Panc1 (cell line): ENCODE measurements around the gene ALKBH6. TPM values are rescaled to one million over a fixed set of nuclear protein-coding genes. Genes with fewer than 3 reads are reported as not detected.

ENCODE experiments used
- ATAC-seq: fragments of 200-7000 bp; cut with Tn5 transposase; 2 replicates; pipeline ENCODE4 v1.9.1; 2020; ENCODE audit warnings: mild to moderate bottlenecking, moderate library complexity
- BruUV-seq: library from RNA; stranded (reverse); fragments of 400-500 nt; replicated peaks from 2 replicates; lab custom pipeline; 2021; lab: Mats Ljungman, UMichigan
- CTCF ChIA-PET: fragments of 300-600 bp; sonication (Branson Sonifier 250); formaldehyde crosslinking; loops from one replicate; lab custom pipeline; 2022; ENCODE audit warnings: antibody characterized with exemption; lab: Charles Lee
- POLR2A ChIA-PET: fragments of 300-600 bp; sonication (Branson Sonifier 250); formaldehyde crosslinking; loops from one replicate; lab custom pipeline; 2022; ENCODE audit warnings: antibody characterized with exemption; lab: Charles Lee
- DNase-seq: peaks from one replicate; pipeline ENCODE4 v3.0.0-alpha.2; 2010; ENCODE audit warnings: low read depth, low spot score
- H3K27ac ChIP-seq: 2 replicates; pipeline ENCODE4 v1.5.1; 2011; ENCODE audit warnings: mild to moderate bottlenecking, low read length, inconsistent platforms
- H3K27me3 ChIP-seq: fragments of 200-500 bp; sonication (Bioruptor generic); 2 replicates; pipeline ENCODE4 v1.6.0; 2014; ENCODE audit warnings: low read length, inconsistent platforms; ENCODE audit not compliant: control insufficient read depth, insufficient read depth
- H3K36me3 ChIP-seq: fragments of 200-500 bp; sonication (Bioruptor generic); 2 replicates; pipeline ENCODE4 v1.5.1; 2014; ENCODE audit warnings: inconsistent platforms, mild to moderate bottlenecking, low read length, moderate library complexity; ENCODE audit not compliant: control insufficient read depth, insufficient read depth
- H3K4me1 ChIP-seq: 2 replicates; pipeline ENCODE4 v1.5.1; 2011; ENCODE audit warnings: inconsistent platforms, mild to moderate bottlenecking, low read length, moderate library complexity; ENCODE audit not compliant: control insufficient read depth, insufficient read depth
- H3K4me3 ChIP-seq, 2 experiments: 2 replicates each; pipeline ENCODE4 v1.5.1; 2011 to 2012; ENCODE audit warnings: low read depth in 2 of 2, low read length in 2 of 2, mild to moderate bottlenecking in 2 of 2, inconsistent platforms in 1 of 2, moderate library complexity in 1 of 2
- H3K9me3 ChIP-seq: fragments of 200-500 bp; sonication (Bioruptor generic); 2 replicates; pipeline ENCODE4 v1.5.1; 2014; ENCODE audit warnings: low read depth, mild to moderate bottlenecking, inconsistent platforms, low read length, moderate library complexity; ENCODE audit not compliant: control insufficient read depth, insufficient read depth
- POLR2AphosphoS5 ChIP-seq: IDR thresholded peaks from 2 replicates; pipeline ENCODE4 v1.6.1; 2012; ENCODE audit warnings: mild to moderate bottlenecking, low read depth, low read length, moderate library complexity
- SIN3A ChIP-seq: IDR thresholded peaks from 2 replicates; pipeline ENCODE4 v1.6.1; 2012; ENCODE audit warnings: low read depth, mild to moderate bottlenecking, low read length, moderate library complexity, borderline replicate concordance; ENCODE audit not compliant: insufficient read depth
- TCF7L2 ChIP-seq: IDR thresholded peaks from 2 replicates; pipeline ENCODE4 v1.6.1; 2011; ENCODE audit warnings: mild to moderate bottlenecking, low read depth, low read length, inconsistent platforms
- in situ Hi-C: cut with HindIII; loops from 2 replicates; pipeline ENCODE4 v1.10.0; 2016; ENCODE audit warnings: low sequenced_read_pairs, low pct_unique_long_range_greater_than_20kb
- intact Hi-C: fragments of 100-400 bp; cut with micrococcal nuclease; formaldehyde crosslinking; loops from one replicate; pipeline ENCODE4 v1.10.0; 2022; ENCODE audit not compliant: unreplicated experiment
- total RNA-seq: library from RNA; stranded (reverse); gene quantifications from one replicate; pipeline ENCODE4 v1.2.1, GENCODE V29; 2021; ENCODE audit not compliant: unreplicated experiment
- TF ChIP-seq, protein P1 (sequence below): fragments of 450-650 bp; IDR thresholded peaks from 2 replicates; pipeline ENCODE4 v1.5.1; 2017; ENCODE audit warnings: mild to moderate bottlenecking
- TF ChIP-seq, protein P2 (sequence below), 2 experiments: IDR thresholded peaks; 2 replicates each; pipeline ENCODE4 v1.6.1; 2011 to 2012; ENCODE audit warnings: low read depth in 2 of 2, control low read depth in 1 of 2, low read length in 1 of 2, mild to moderate bottlenecking in 1 of 2, moderate library complexity in 1 of 2; ENCODE audit not compliant: insufficient read depth in 1 of 2

Gene ALKBH6
- total RNA-seq, 1 experiment from 2014 or later, result 44.8 TPM

DNA sequence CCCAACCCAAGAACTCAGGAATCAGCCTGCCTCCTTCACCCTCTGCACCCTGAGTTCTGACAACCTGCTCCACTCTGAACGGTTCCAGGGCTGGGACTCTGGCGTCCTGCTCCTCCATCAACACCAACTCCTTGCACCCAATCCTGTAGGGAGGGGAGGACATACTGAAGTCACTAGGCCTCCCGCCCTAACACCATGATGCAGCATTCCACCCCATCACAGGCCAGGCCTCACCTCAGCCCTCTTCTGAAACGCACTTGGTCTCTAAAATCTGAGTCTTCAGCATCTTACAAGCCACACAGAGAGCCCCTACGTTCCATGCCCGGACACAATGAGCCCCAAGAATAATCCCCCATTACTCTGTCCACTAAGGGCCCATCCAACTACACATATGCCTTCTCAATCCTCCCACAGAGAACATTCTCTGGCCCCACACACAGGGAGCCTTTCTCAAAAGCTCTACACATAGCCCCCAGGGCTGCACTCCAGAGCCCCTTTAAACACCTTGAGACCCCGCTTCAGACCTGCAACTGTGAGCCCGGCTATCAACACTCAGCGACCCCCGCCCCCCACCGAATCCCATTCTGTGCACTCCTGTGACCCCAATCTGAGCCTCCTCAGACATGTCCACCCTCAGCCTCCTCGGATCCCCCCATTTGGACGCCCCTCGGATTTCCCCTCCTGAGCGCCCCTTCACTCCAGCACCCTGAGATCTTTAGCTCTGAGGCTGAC is 567 bp downstream of the ALKBH6 start:
- POLR2A ChIA-PET, result interaction anchor here (0.5 kb wide), 2 partner anchors 14 to 87 kb away, joined by 7 to 10 read pairs; no protein-coding TSS in a partner anchor
- no peaks in the 10 kb centered on the region for H3K9me3 ChIP-seq
- TSS peak; percentile 92 for BruUV-seq
- peaks cover 24% of the 10 kb centered on the region for H3K4me1 ChIP-seq
- intact Hi-C loops (no loop called here), in situ Hi-C loops (no loop called here)
- ATAC-seq (no peak), DNase-seq (no peak)
- peak overlapping the region; percentile 74 to 97 for H3K4me3 ChIP-seq
- CTCF ChIA-PET, result no interaction called here
- peak overlapping the region; percentile 91 for H3K27ac ChIP-seq
- no peak for TF ChIP-seq POLR2AphosphoS5
- TF ChIP-seq, protein P1, sequence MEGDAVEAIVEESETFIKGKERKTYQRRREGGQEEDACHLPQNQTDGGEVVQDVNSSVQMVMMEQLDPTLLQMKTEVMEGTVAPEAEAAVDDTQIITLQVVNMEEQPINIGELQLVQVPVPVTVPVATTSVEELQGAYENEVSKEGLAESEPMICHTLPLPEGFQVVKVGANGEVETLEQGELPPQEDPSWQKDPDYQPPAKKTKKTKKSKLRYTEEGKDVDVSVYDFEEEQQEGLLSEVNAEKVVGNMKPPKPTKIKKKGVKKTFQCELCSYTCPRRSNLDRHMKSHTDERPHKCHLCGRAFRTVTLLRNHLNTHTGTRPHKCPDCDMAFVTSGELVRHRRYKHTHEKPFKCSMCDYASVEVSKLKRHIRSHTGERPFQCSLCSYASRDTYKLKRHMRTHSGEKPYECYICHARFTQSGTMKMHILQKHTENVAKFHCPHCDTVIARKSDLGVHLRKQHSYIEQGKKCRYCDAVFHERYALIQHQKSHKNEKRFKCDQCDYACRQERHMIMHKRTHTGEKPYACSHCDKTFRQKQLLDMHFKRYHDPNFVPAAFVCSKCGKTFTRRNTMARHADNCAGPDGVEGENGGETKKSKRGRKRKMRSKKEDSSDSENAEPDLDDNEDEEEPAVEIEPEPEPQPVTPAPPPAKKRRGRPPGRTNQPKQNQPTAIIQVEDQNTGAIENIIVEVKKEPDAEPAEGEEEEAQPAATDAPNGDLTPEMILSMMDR, result no peak
- TF ChIP-seq, protein P2, sequence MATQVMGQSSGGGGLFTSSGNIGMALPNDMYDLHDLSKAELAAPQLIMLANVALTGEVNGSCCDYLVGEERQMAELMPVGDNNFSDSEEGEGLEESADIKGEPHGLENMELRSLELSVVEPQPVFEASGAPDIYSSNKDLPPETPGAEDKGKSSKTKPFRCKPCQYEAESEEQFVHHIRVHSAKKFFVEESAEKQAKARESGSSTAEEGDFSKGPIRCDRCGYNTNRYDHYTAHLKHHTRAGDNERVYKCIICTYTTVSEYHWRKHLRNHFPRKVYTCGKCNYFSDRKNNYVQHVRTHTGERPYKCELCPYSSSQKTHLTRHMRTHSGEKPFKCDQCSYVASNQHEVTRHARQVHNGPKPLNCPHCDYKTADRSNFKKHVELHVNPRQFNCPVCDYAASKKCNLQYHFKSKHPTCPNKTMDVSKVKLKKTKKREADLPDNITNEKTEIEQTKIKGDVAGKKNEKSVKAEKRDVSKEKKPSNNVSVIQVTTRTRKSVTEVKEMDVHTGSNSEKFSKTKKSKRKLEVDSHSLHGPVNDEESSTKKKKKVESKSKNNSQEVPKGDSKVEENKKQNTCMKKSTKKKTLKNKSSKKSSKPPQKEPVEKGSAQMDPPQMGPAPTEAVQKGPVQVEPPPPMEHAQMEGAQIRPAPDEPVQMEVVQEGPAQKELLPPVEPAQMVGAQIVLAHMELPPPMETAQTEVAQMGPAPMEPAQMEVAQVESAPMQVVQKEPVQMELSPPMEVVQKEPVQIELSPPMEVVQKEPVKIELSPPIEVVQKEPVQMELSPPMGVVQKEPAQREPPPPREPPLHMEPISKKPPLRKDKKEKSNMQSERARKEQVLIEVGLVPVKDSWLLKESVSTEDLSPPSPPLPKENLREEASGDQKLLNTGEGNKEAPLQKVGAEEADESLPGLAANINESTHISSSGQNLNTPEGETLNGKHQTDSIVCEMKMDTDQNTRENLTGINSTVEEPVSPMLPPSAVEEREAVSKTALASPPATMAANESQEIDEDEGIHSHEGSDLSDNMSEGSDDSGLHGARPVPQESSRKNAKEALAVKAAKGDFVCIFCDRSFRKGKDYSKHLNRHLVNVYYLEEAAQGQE (IDR thresholded peaks at IDR 0.05; ENCODE audit: insufficient read depth in 1 of 2, low read depth in 2 of 2, low read length in 1 of 2), result no peak
- no peak for TF ChIP-seq TCF7L2
- no peak for TF ChIP-seq SIN3A
- H3K27me3 ChIP-seq, result no peaks in the 10 kb centered on the region
- H3K36me3 ChIP-seq, result no peaks in the 10 kb centered on the region

DNA sequence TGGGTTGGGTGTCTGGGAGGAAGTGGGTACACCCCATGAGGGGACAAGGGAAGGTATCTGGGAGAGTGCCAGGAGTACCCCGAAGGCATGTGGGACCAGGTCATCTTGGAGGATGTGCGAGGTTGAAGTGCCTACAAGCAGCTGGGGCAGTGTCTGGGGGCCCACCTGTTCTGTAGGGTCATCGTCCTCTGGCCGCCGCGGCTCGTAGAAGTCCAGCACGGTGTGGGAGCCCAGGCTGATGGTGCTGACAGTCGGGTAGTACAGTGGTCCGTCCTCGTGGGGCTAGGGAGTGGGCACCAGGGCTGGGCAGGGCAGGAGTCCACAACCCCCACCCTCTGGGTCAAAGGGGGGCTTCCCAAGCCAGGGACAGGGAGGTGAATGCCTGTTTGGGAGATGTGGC is 3.6 kb downstream of the ALKBH6 start:
- no peaks in the 10 kb centered on the region for H3K9me3 ChIP-seq
- in situ Hi-C loops, result no loop called here
- TF ChIP-seq TCF7L2, result no peak
- TF ChIP-seq POLR2AphosphoS5, result no peak
- TF ChIP-seq, protein P2 (IDR thresholded peaks at IDR 0.05; ENCODE audit: insufficient read depth in 1 of 2, low read depth in 2 of 2, low read length in 1 of 2), result no peak
- TF ChIP-seq, protein P1, result no peak
- no peak for TF ChIP-seq SIN3A
- no peaks in the 10 kb centered on the region for H3K27me3 ChIP-seq
- intact Hi-C loops, result no loop called here
- POLR2A ChIA-PET, result no interaction called here
- ATAC-seq, result no peak
- no peak overlapping the region for H3K4me3 ChIP-seq
- H3K36me3 ChIP-seq, result no peaks in the 10 kb centered on the region
- no TSS peak for BruUV-seq
- peaks cover 25% of the 10 kb centered on the region for H3K4me1 ChIP-seq
- no peak overlapping the region for H3K27ac ChIP-seq
- DNase-seq, result no peak
- CTCF ChIA-PET, result no interaction called here
